MCF 10A (cell line): Measurements from ENCODE around the gene FLT3. TPM values are rescaled to one million over a fixed set of nuclear protein-coding genes. Genes with fewer than 3 reads are reported as not detected.

Source experiments
- BruUV-seq: library from RNA; stranded (reverse); fragments of 400-500 nt; replicated peaks from 2 replicates; lab custom pipeline; 2021; lab: Mats Ljungman, UMichigan
- CTCF ChIA-PET: fragments of 300-600 bp; sonication (Branson Sonifier 250); formaldehyde crosslinking; extraction: SDS; loops from one replicate; lab custom pipeline; 2021; ENCODE audit warnings: antibody characterized with exemption, inconsistent platforms; lab: Yijun Ruan, JAX
- POLR2A ChIA-PET: fragments of 300-600, 350-650 bp; sonication (Branson Sonifier 250); formaldehyde crosslinking; extraction: SDS; loops from one replicate; lab custom pipeline; 2020; ENCODE audit warnings: antibody characterized with exemption, inconsistent platforms; lab: Yijun Ruan, JAX
- DNase-seq: peaks from one replicate; pipeline ENCODE4 v3.0.0-alpha.2; 2018; ENCODE audit not compliant: unreplicated experiment
- H3K27ac Mint-ChIP-seq: one replicate; pipeline ENCODE4 v1.8.0; 2022; ENCODE audit warnings: mild to moderate bottlenecking, low read depth, mixed read lengths; ENCODE audit not compliant: unreplicated experiment
- H3K27me3 Mint-ChIP-seq: one replicate; pipeline ENCODE4 v1.8.0; 2022; ENCODE audit warnings: mixed read lengths; ENCODE audit not compliant: insufficient read depth, unreplicated experiment
- H3K36me3 Mint-ChIP-seq: one replicate; pipeline ENCODE4 v1.8.0; 2022; ENCODE audit warnings: mild to moderate bottlenecking, moderate library complexity, mixed read lengths; ENCODE audit not compliant: insufficient read depth, unreplicated experiment
- H3K4me1 Mint-ChIP-seq: one replicate; pipeline ENCODE4 v1.8.0; 2022; ENCODE audit warnings: mixed read lengths; ENCODE audit not compliant: insufficient read depth, unreplicated experiment
- H3K4me3 Mint-ChIP-seq: one replicate; pipeline ENCODE4 v1.8.0; 2022; ENCODE audit warnings: mild to moderate bottlenecking, moderate library complexity, mixed read lengths; ENCODE audit not compliant: unreplicated experiment
- H3K9me3 Mint-ChIP-seq: one replicate; pipeline ENCODE4 v1.8.0; 2022; ENCODE audit warnings: mixed read lengths; ENCODE audit not compliant: unreplicated experiment
- CTCF ChIP-seq: fragments of 200-600 bp; IDR thresholded peaks from one replicate; pipeline ENCODE4 v1.8.0; 2022; ENCODE audit warnings: antibody characterized with exemption, mild to moderate bottlenecking; ENCODE audit not compliant: unreplicated experiment
- intact Hi-C: fragments of 100-400 bp; cut with micrococcal nuclease; formaldehyde crosslinking; loops from 2 replicates; pipeline ENCODE4 v1.14.1; 2022
- total RNA-seq: library from RNA; stranded (reverse); gene quantifications from 2 replicates; pipeline ENCODE4 v1.2.3, GENCODE V29; 2022

FLT3 gene
- total RNA-seq, 1 experiment from 2014 or later, result not detected

GRCh38 chr13:28067491-28067890 lies 32.9 kb downstream of the FLT3 start:
- no peak for DNase-seq
- H3K4me1 Mint-ChIP-seq, result no peaks in the 10 kb centered on the region
- no peaks in the 10 kb centered on the region for H3K36me3 Mint-ChIP-seq
- H3K27ac Mint-ChIP-seq, result no peak overlapping the region
- intact Hi-C loops, result loop anchor here (10.0 kb wide), 1 partner anchor 727 kb away; no protein-coding TSS in a partner anchor
- no peaks in the 10 kb centered on the region for H3K9me3 Mint-ChIP-seq
- no peaks in the 10 kb centered on the region for H3K27me3 Mint-ChIP-seq
- no TSS peak for BruUV-seq
- ChIA-PET POLR2A (no interaction called here), CTCF (interaction anchor here (0.5 to 0.7 kb wide), 3 partner anchors 11 to 705 kb away, joined by 3 to 4 read pairs (median 4); no protein-coding TSS in a partner anchor)
- H3K4me3 Mint-ChIP-seq, result no peak overlapping the region
- TF ChIP-seq CTCF, result no peak

GRCh38 chr13:28058866-28059613 lies 41.3 kb downstream of the FLT3 start:
- intact Hi-C loops, result loop anchor here (1.0 kb wide), 1 partner anchor 577 kb away; no protein-coding TSS in a partner anchor
- TF ChIP-seq CTCF, result peak; percentile 39
- Mint-ChIP-seq H3K36me3 (no peaks in the 10 kb centered on the region), H3K27ac (no peak overlapping the region), H3K9me3 (no peaks in the 10 kb centered on the region), H3K4me3 (no peak overlapping the region), H3K27me3 (peaks cover 19% of the 10 kb centered on the region), H3K4me1 (no peaks in the 10 kb centered on the region)
- ChIA-PET CTCF (interaction anchor here (0.6 to 1.0 kb wide), 3 partner anchors 61 to 1310 kb away, joined by 3 read pairs; no protein-coding TSS in a partner anchor), POLR2A (no interaction called here)
- no TSS peak for BruUV-seq
- peak; percentile 59 for DNase-seq

- POLR2A ChIA-PET, result interaction anchor here (1.2 kb wide), 1 partner anchor 9 kb away, joined by 3 read pairs; no protein-coding TSS in a partner anchor
- intact Hi-C loops, result no loop called here
- no peaks in the 10 kb centered on the region for H3K4me1 Mint-ChIP-seq
- DNase-seq, result no peak
- peaks cover 19% of the 10 kb centered on the region for H3K27me3 Mint-ChIP-seq
- H3K27ac Mint-ChIP-seq, result no peak overlapping the region
- CTCF ChIA-PET, result interaction anchor here (0.7 kb wide), 1 partner anchor 1341 kb away, joined by 3 read pairs; no protein-coding TSS in a partner anchor
- no peaks in the 10 kb centered on the region for H3K36me3 Mint-ChIP-seq
- no peak overlapping the region for H3K4me3 Mint-ChIP-seq
- no peaks in the 10 kb centered on the region for H3K9me3 Mint-ChIP-seq
- TF ChIP-seq CTCF, result no peak
- BruUV-seq, result no TSS peak
Measured at GRCh38 chr13:28056970-28057712, 43.2 kb downstream of the FLT3 start.

GRCh38 chr13:28056426-28056825 lies 44.0 kb downstream of the FLT3 start:
- Mint-ChIP-seq H3K27ac (no peak overlapping the region), H3K27me3 (peaks cover 19% of the 10 kb centered on the region)

More at GRCh38 chr13:28056426-28056825, 44.0 kb downstream of the FLT3 start:
- no peak for DNase-seq
- H3K36me3 Mint-ChIP-seq, result no peaks in the 10 kb centered on the region
- CTCF ChIA-PET, result interaction anchor here (0.6 to 0.8 kb wide), 3 partner anchors 11 to 1340 kb away, joined by 3 to 5 read pairs (median 3); no protein-coding TSS in a partner anchor
- no peak overlapping the region for H3K4me3 Mint-ChIP-seq
- no peaks in the 10 kb centered on the region for H3K9me3 Mint-ChIP-seq
- intact Hi-C loops, result no loop called here
- TF ChIP-seq CTCF, result no peak
- no TSS peak for BruUV-seq
- H3K4me1 Mint-ChIP-seq, result no peaks in the 10 kb centered on the region
- POLR2A ChIA-PET, result interaction anchor here (1.2 kb wide), 1 partner anchor 10 kb away, joined by 3 read pairs; no protein-coding TSS in a partner anchor
